ENCODE data around the gene ABLIM1.

Gene ABLIM1

DNA sequence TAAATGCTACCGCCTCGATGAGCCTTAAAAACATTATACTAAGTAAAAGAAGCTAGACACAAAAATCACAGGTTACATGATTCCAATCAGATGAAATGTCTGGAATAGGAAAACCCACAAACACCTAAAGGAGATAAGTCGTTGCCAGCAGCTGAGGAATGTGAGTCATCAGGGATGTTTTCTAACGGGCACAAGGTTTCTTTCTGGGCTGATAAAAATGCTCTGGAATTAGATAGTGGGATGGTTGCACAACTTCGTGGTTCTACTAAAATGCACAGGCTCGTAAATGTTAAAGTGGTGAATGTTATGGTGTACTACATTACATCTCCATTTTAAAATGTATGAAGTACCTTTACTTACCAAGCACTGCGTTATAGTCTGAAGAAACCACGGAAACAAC is 9.7 kb downstream of the ABLIM1 start:
- DNase-seq (ENCODE audit: low read depth in 2 of 2): no peak

DNA sequence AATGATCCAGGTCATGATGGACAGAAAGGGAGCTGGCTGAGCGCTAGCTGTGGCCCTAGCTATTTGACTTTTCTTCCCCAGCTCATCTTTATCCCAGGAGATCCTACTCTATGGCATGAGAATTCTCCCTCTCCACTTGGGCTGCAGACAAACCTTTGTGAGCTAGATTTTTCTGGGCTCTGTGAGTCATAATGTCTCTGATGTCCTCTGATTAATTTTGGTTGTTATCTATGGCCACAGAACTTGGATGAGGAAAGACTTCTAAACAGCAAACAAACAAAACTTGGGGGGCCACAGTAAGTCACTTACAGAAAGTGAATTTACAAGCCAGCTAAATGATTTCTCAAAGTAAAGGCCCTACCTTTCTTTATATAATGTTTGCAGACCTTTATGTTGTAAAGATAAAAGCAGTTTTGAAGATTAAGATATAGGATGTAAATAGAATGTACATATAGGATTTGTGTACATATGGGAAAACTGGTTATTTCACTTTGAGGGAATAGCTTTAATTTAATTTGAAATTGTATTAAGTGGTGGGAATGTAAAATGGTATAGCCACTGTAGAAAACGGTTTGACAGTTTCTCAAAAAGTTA is 10.4 kb downstream of the ABLIM1 start:
- no peak for DNase-seq (ENCODE audit: low read depth in 2 of 2)

GRCh38 chr10:114646426-114646825 is 11.6 kb downstream of the ABLIM1 start:
- DNase-seq (ENCODE audit: low read depth in 2 of 2): no peak

GRCh38 chr10:114645706-114646105 is 12.4 kb downstream of the ABLIM1 start:
- DNase-seq (ENCODE audit: low read depth in 2 of 2): no peak

DNA sequence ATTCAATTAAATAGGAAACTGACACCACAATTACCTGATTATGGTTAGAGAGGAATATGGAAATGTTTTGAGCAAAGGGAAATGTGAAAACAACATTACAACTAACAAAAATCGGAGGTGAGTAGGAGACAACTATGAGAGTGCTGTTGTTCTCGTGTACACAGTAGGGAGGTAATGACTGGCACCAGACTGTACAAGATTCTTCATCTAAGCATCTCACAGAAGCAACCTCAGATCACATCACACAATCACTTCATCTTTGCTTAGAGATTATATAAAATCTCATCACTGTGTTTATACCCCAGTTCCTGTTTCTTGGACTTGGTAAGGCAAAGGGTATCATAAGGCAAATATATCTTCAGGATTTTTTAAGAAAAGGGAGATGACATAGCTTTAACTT is 14.9 kb downstream of the ABLIM1 start:
- no peak for DNase-seq (ENCODE audit: low read depth in 2 of 2)

DNA sequence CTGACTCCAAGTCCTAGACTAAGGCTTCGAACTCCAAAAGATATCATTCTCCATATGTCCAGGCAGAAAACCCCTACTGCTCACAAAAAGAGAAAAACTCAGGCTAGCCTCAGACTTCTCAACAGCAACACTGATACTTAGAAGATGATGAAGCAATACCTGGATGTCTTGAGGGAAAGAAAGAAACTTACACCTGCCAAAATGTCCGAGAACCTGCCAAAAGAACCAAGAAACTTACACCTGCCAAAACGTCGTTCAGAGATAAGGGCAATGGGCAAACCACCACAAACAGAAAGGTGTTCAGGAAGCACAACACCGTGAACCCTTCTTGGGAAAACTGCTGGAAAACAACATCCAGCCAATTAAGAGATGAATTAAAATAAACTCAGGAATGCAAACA is 15.3 kb downstream of the ABLIM1 start:
- DNase-seq (ENCODE audit: low read depth in 2 of 2): no peak

GRCh38 chr10:114638821-114639625 is 19.1 kb downstream of the ABLIM1 start:
- DNase-seq (ENCODE audit: low read depth in 2 of 2): no peak

DNA sequence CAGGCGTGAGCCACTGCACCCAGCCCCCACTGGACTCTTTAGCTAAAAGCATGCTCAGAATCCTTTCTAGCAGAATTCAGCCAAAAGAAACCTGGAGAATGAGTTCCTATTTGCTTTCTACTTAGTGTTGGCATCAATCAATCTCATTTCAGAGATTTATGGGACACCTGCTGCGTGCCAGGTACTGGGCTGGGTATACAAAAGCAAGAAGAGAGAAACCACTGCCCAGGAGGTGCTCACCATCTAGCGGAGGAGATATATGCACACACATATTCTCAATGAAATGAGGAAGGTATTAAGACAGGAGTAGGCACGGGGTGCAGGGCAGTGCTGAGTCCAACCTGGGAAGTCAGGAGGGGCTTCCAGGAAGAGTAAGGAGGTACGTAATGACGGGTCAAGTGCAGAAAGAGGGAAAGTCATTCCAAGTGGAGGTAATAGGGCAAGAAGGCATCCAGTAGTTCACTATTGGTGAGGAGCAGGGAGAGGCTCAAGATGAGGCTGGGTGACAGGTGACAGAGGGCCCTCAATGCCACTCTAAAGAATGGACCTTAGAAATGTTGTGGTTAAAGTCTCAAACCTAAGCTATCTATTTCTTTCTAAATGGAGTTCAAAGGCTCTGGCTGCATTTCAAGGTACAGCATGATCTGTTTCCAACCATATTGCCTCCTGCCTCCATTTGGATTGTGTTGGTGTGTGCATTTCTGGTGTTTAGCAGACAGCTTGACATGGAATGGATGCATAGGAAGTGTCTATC is 22.1 kb downstream of the ABLIM1 start:
- DNase-seq (ENCODE audit: low read depth in 2 of 2): no peak

DNA sequence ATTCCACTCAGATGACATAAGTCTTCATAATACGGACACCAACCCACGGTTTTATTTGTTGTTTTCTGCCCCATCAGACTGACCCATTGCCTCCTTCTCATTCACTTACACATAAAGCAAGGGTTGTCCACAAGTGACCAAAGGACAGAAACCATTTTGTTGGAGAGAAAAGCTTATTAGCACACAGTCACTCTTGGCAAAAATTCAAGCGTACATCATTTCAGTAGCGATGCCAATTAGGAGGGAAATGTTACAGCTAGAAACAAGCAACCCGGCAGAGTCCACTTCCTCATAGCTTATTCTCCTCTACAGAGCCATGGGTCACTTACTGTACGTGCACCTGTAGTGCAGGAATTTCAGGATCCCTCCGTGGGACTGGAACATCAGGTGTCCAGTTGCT is 23.0 kb downstream of the ABLIM1 start:
- DNase-seq (ENCODE audit: low read depth in 2 of 2): no peak

DNA sequence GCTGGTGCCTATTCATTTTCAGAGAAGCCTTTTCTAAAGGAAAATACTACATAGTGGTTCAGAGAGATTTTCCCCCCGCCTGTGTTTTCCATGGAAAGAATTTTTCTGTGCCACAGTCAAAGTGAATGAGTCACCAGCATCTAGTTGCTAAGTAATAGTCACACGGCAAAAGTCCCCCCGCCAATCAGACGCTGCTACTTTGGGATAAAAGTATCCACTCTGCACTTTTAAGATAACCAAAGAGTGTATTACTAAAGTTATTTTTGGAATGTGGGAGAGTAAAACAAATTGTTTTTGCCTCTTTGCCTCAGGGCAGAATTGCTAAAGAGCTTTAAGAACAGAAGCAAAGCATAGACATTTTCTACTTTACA is 23.5 kb downstream of the ABLIM1 start:
- DNase-seq (ENCODE audit: low read depth in 2 of 2): no peak

GRCh38 chr10:114632869-114633715 is 25.0 kb downstream of the ABLIM1 start:
- DNase-seq (ENCODE audit: low read depth in 2 of 2): no peak

- peak in 1 of 2 experiments; percentile 11 for DNase-seq (ENCODE audit: low read depth in 2 of 2)
These were observed 26.2 kb downstream of the ABLIM1 start for GRCh38 chr10:114631666-114632417.

GRCh38 chr10:114631090-114631665 is 26.9 kb downstream of the ABLIM1 start:
- DNase-seq (ENCODE audit: low read depth in 2 of 2): no peak

DNA sequence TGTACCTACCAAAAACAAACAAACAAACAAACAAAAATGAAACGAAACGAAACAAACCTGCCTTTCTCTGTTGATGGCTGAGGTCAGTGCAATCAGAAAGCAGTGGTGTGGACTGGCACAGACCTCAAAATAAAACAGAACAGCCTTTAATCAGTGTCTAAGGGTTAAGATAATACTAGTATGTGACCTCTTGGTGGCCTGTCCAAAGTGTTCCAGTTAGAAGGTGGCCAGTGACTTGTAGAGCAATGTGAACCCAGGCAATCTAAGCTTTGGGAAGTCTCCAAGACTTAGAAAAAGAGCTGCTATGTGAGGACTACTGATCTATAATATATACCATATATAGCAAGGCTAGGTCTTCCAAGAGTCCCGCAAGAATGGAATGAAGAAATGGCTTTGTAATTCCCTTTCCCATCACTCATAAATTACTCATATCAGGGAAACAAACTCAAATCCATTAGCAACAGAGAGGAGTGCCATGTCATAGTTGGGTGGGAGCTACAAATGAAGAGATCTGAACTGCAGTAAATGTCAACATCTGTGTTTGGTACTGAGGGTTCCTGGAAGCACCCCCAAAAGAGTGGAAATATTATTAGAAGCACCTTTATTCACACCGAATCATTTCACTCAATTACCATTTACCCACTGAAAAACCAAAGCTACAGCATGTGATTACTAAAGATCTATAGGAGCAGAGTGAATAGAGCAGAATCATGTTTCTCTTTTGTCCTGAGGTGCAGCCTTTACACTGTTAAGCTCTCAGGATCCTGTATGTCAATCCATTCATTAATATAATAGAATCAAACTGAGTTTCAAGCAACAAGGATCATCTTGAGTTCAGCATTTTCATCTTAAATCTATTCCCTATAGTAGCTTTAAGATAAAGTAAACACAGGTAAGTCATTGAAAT is 28.0 kb downstream of the ABLIM1 start:
- no peak for DNase-seq (ENCODE audit: low read depth in 2 of 2)

DNA sequence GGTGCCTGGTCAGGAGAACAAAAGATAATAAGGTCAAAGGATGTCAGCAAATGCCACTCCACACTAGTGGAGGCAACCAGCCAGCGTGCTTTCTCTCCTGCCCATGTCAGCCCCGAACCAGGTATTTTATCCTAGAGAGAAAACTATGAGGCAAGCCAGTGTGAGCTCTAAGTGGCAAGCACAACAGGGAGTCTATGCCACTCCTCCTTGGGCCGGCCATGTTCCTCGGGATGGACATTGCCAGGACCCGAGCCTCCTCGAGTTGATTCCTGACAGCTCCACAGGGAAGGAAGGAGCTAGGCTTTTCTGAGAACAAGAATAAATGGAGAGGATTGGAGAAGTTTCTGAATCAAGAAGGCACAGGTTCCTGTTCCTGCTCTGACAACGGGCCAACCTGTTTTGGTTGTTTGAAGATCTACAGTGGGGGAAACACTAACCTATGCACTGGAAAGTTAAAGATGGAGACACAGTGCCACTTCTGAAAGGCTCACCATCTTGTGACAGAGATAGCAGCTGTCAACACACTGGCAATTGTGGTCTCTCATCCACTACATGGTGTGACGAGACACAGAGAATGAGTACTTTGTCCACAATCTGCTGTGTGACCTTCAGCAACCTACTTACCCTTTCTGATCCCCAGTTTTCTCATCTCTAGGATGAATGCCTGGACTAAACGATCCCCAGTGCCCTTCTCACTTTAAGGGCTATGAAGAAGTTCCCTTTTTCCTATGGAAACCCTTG is 28.8 kb downstream of the ABLIM1 start:
- no peak for DNase-seq (ENCODE audit: low read depth in 2 of 2)

GRCh38 chr10:114628106-114628505 is 30.0 kb downstream of the ABLIM1 start:
- DNase-seq (ENCODE audit: low read depth in 2 of 2): no peak

DNA sequence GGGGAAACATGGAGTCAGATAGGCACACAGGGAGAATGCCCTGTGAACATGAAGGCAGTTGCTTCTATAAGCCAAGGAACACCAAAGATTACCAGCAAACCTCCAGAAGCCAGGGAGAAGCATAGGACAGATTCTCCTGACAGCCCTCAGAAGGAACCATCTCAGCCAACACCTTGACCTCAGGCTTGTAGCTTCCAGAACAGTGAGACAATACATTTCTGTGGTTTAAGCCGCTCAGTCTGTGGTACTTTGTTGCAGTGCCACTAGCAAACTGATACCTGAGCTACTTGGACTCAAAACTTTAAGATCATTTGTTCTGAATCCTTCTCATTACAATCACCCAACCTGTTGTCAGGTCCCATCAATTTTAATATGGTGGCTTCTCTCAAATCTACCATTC is 31.2 kb downstream of the ABLIM1 start:
- DNase-seq (ENCODE audit: low read depth in 2 of 2): no peak

- DNase-seq (ENCODE audit: low read depth in 2 of 2): no peak
These were observed 32.9 kb downstream of the ABLIM1 start for GRCh38 chr10:114624951-114625780.

All from stimulated activated CD4-positive, alpha-beta T cell treated with anti-CD3 and anti-CD28 coated beads, Interleukin-12 subunit alpha, Interleukin-12 subunit beta, amount 100 ng/mL, for 24 hours (primary cell).